Stimulated activated effector memory CD8-positive, alpha-beta T cell treated with anti-CD3 and anti-CD28 coated beads, Interleukin-12 subunit alpha, Interleukin-12 subunit beta, amount 100 ng/mL, for 72 hours (primary cell): ENCODE measurements around the gene PNPLA1.

Experiments used
- ATAC-seq: fragments of 150-1000 bp; cut with Tn5 transposase; 2 replicates; pipeline ENCODE4 v1.10.0; 2021
- DNase-seq, 2 donors: peaks; one replicate each; pipeline ENCODE4 v3.0.0; 2021 to 2022; ENCODE audit warnings: low spot score in 2 of 2
- H3K27ac Mint-ChIP-seq: one replicate; pipeline ENCODE4 v1.8.0; 2022; ENCODE audit warnings: mild to moderate bottlenecking, mixed read lengths
- H3K36me3 Mint-ChIP-seq: one replicate; pipeline ENCODE4 v1.8.0; 2022; ENCODE audit warnings: mild to moderate bottlenecking, mixed read lengths
- H3K4me1 Mint-ChIP-seq: one replicate; pipeline ENCODE4 v1.8.0; 2022; ENCODE audit warnings: mixed read lengths
- H3K4me3 Mint-ChIP-seq: one replicate; pipeline ENCODE4 v1.8.0; 2022; ENCODE audit warnings: mild to moderate bottlenecking, mixed read lengths
- H3K9me3 Mint-ChIP-seq: one replicate; pipeline ENCODE4 v1.8.0; 2022; ENCODE audit warnings: mixed read lengths

PNPLA1 gene

GRCh38 chr6:36269834-36270705 lies at the start of gene PNPLA1:
PNPLA1 (plus strand) TSS chr6:36270060; CDS start chr6:36270460, 400 bp downstream.
- Mint-ChIP-seq H3K27ac (no peak within 1 kb of the TSS), H3K4me3 (no peak within 1 kb of the TSS), H3K36me3 (no peaks in the 10 kb centered on the region), H3K4me1 (no peaks in the 10 kb centered on the region), H3K9me3 (no peaks in the 10 kb centered on the region)
- ATAC-seq (no peak), DNase-seq (no peak)

DNA sequence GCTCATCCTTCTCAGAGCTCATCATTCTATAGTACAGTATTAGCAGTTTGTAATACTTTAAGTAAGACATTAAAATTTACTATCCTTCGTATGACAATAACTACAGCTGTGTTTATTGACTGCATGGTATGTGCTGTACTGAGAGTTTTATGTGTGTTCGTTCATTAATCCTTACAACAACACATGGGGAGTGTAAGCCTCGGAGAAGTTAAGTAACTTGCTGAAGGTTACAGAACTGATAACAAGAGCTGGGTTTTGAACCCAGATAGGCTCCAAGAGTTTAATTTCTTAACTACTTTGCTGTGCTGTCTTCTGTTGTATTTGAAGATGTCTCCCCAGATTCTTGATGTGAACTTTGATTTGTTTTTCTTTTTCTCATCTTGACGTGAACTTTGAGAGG lies 49.6 kb upstream of the PNPLA1 start:
- DNase-seq (no peak), ATAC-seq (no peak)
- no peaks in the 10 kb centered on the region for H3K9me3 Mint-ChIP-seq
- H3K27ac Mint-ChIP-seq = no peak overlapping the region
- peaks cover 5% of the 10 kb centered on the region for H3K4me1 Mint-ChIP-seq
- H3K4me3 Mint-ChIP-seq = no peak overlapping the region
- H3K36me3 Mint-ChIP-seq = peaks cover 69% of the 10 kb centered on the region

DNA sequence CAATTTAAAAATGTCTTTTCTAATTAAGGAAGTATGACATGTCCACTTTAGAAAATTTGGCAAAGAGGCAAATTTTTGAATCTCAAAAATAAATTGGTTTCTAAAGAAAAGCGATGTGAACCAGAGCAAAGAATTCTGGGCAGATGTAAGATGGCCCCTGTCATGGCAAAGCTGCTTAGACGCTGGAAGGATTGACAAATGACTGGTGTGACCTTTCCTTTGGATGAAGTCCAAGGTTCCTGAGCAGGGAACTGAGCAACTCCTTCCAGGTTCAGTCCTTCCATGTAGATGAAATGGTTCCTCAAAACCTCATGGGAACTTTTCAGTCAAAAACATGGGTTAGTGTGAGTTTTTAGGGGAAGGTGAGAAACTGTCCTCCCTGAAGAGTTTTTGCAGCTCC lies 48.2 kb upstream of the PNPLA1 start:
- Mint-ChIP-seq H3K27ac (no peak overlapping the region), H3K9me3 (no peaks in the 10 kb centered on the region), H3K4me1 (peaks cover 5% of the 10 kb centered on the region), H3K36me3 (peaks cover 74% of the 10 kb centered on the region), H3K4me3 (no peak overlapping the region)
- no peak for ATAC-seq
- DNase-seq = no peak

DNA sequence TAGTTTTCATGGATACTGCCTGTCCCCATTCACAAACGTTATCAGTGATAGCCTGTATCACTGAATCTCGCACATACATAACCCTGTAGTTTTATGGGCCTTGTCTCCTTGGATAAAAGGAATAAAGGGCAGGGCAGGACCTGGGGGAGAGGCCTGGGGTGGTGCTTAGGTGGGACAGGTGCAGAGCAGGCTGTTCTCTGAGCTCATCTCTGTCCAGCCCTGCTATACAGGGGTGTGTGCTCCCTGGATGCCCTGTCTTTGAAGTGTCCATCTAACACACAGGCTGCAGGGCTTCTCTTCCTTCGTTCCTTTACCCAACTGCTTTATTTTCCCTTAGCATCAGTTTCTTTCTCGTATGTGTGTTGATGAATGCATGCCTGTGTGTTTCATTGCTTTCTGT lies 46.9 kb upstream of the PNPLA1 start:
- Mint-ChIP-seq H3K36me3 (peaks cover 80% of the 10 kb centered on the region), H3K27ac (no peak overlapping the region), H3K4me3 (no peak overlapping the region), H3K9me3 (no peaks in the 10 kb centered on the region), H3K4me1 (no peaks in the 10 kb centered on the region)
- ATAC-seq (no peak), DNase-seq (no peak)

GRCh38 chr6:36223706-36224105 lies 46.2 kb upstream of the PNPLA1 start:
- H3K27ac Mint-ChIP-seq = no peak overlapping the region
- ATAC-seq = no peak
- DNase-seq = no peak
- H3K4me1 Mint-ChIP-seq = no peaks in the 10 kb centered on the region
- H3K9me3 Mint-ChIP-seq = no peaks in the 10 kb centered on the region
- H3K4me3 Mint-ChIP-seq = no peak overlapping the region
- H3K36me3 Mint-ChIP-seq = peaks cover 72% of the 10 kb centered on the region

DNA sequence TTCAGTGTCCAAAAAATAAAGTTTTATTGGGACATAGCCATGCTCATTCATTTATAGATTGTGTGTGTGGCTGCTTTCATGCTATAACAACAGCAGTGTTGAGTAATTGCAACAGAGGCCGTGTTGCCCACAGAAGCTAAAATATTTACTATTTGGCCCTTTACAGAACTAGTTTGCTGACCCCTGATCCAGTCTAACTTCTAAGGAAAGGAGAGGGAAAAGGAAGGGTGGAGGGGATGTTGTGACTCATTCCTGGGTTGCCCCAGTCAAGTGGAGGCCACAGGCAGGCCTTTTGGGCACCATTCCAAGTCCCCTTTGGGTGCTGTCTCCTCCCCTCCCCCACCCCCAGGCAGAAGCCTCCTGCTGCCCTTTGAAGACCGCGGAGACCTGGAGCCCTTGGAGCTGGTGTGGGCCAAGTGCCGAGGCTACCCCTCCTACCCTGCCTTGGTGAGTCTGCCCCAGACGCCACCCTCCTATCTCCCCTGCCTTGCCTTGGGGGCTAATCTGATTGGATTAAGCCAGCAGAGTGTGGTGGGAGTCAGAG lies 44.9 kb upstream of the PNPLA1 start:
- H3K36me3 Mint-ChIP-seq = peaks cover 71% of the 10 kb centered on the region
- H3K4me1 Mint-ChIP-seq = no peaks in the 10 kb centered on the region
- H3K27ac Mint-ChIP-seq = no peak overlapping the region
- no peak for DNase-seq
- no peak for ATAC-seq
- no peak overlapping the region for H3K4me3 Mint-ChIP-seq
- H3K9me3 Mint-ChIP-seq = no peaks in the 10 kb centered on the region

DNA sequence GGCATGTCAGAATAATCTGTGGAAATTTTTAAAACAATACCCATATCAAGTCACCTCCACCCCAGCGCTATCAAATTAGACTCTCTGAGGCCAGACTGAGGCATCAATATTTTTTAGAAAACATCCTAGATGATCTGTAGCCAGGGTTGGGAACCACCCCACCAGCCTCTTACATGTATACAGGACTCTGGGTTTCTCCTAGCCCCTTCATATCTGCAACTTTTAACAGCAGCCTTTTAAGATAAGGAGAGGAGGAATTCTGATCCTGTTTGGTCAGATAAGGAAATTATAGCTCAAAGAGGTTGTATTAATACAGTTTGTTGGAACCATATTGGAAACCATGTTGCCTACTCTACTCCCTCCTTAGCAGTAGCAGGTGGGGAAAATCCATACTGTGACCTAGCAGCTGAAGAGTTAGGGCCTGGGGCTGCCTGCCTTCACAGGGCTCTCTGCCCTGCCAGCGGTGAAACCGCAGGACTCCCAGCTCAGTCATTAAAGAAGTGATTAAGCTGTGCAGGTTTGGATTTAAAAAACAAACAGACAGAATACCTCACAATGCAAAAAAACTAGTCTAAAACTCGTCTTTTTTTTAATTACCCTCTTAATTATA lies 43.3 kb upstream of the PNPLA1 start:
- no peaks in the 10 kb centered on the region for H3K9me3 Mint-ChIP-seq

DNA sequence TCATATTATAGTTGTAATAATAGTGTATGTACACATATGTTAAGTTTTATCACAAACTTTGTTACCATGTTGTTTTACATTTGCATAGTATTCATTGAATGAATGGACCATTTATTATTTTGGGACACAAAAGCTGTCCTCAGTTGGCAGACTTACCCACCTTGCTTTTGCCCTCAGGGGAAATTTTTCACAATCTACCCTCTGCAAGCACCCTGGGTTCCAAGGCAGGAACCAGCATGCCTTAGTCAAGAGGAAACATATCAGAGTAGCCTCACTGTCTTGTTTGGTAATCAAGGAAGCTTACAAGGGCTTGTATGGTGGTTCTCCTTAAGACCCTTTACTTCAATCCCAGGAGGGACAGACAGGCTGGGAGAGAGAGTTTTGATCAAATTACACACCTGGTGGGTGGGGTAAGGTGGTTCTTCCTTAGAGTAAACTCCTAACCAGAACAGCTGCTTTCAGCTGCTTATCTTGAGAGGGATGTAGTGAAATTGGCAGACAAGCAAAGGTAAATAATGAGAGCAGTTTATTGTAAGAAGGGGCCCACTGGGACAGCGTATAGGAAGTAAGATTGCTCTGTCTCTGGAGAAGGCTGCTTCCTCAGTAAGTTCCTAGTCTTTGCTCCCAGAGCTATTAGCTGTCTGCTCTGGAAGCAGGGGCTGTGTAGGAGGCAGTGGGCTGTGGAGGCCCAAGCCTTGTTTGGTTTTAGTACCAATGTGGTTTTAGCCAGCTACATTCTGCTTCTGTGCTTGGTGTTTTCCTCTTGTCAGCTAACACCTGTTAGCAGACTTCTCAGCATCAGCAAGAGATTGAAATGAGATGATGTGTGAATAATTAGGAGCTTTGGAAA lies 42.3 kb upstream of the PNPLA1 start:
- Mint-ChIP-seq H3K27ac (no peak overlapping the region), H3K36me3 (peaks cover 71% of the 10 kb centered on the region), H3K9me3 (no peaks in the 10 kb centered on the region), H3K4me1 (no peaks in the 10 kb centered on the region), H3K4me3 (no peak overlapping the region)
- ATAC-seq (no peak), DNase-seq (no peak)

More for the DNA sequence above, 43.3 kb upstream of the PNPLA1 start:
- no peak for DNase-seq
- Mint-ChIP-seq H3K4me3 (no peak overlapping the region), H3K27ac (no peak overlapping the region), H3K36me3 (peaks cover 75% of the 10 kb centered on the region), H3K4me1 (no peaks in the 10 kb centered on the region)
- no peak for ATAC-seq

DNA sequence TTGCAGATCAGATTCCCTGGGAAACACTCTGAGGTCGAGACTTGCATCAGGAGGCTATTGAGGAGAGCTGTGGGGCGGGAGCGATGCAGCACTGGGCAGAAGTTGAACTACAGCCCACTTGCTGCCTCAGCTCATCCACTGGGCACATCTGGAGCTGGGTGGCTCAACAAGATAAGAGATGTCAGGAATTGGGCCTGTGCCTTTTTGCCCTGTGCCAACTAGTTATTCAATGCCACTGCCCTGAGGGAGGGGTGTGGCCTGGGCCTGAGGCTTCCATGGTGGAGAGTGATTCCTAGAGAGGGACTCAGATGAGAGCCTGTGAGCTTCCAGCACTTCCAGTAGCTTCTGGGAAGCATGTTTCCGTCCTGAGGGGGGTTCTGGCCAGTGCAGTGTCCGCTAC lies 40.6 kb upstream of the PNPLA1 start:
- H3K36me3 Mint-ChIP-seq = peaks cover 61% of the 10 kb centered on the region
- no peaks in the 10 kb centered on the region for H3K9me3 Mint-ChIP-seq
- peak overlapping the region; percentile 72 for H3K27ac Mint-ChIP-seq

GRCh38 chr6:36230371-36230770 lies 39.5 kb upstream of the PNPLA1 start:
- peak; percentile 11 for ATAC-seq
- H3K36me3 Mint-ChIP-seq = peaks cover 49% of the 10 kb centered on the region
- no peak for DNase-seq
- no peak overlapping the region for H3K27ac Mint-ChIP-seq
- no peak overlapping the region for H3K4me3 Mint-ChIP-seq
- H3K4me1 Mint-ChIP-seq = peaks cover 8% of the 10 kb centered on the region
- H3K9me3 Mint-ChIP-seq = no peaks in the 10 kb centered on the region

More for the DNA sequence above, 40.6 kb upstream of the PNPLA1 start:
- Mint-ChIP-seq H3K4me3 (no peak overlapping the region), H3K4me1 (peaks cover under 1% of the 10 kb centered on the region)
- DNase-seq (no peak), ATAC-seq (no peak)

- no peak for ATAC-seq
- Mint-ChIP-seq H3K4me1 (peaks cover 11% of the 10 kb centered on the region), H3K36me3 (peaks cover 31% of the 10 kb centered on the region), H3K27ac (no peak overlapping the region), H3K9me3 (no peaks in the 10 kb centered on the region), H3K4me3 (no peak overlapping the region)
- DNase-seq = no peak
These were observed 37.7 kb upstream of the PNPLA1 start for GRCh38 chr6:36232172-36232571.

- peaks cover 11% of the 10 kb centered on the region for H3K4me1 Mint-ChIP-seq
- ATAC-seq = peak; percentile 49
- H3K36me3 Mint-ChIP-seq = peaks cover 23% of the 10 kb centered on the region
- H3K9me3 Mint-ChIP-seq = no peaks in the 10 kb centered on the region
- H3K4me3 Mint-ChIP-seq = no peak overlapping the region
- no peak for DNase-seq
- H3K27ac Mint-ChIP-seq = no peak overlapping the region
These were observed 34.6 kb upstream of the PNPLA1 start for GRCh38 chr6:36235309-36235708.

DNA sequence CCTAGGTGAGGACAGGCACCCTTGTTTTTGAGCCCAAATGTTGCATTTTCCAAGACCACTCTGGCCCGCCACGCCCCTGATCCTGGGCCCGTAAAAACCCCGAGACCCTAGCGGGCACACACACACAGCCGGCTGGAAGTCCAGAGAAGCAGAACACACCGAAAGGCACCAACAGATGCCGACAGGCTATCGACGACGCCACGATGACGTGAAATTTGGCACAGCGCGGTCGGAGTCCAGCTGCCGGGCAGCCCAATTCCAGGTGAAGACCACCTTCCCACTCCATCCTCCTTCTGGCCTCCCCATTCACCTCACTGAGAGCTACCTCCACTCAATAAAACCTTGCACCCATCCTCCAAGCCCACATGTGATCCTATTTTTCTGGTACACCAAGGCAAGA lies 34.0 kb upstream of the PNPLA1 start:
- peaks cover 18% of the 10 kb centered on the region for H3K36me3 Mint-ChIP-seq
- peaks cover 11% of the 10 kb centered on the region for H3K4me1 Mint-ChIP-seq
- DNase-seq (no peak), ATAC-seq (no peak)
- H3K9me3 Mint-ChIP-seq = no peaks in the 10 kb centered on the region
- H3K27ac Mint-ChIP-seq = no peak overlapping the region
- no peak overlapping the region for H3K4me3 Mint-ChIP-seq

DNA sequence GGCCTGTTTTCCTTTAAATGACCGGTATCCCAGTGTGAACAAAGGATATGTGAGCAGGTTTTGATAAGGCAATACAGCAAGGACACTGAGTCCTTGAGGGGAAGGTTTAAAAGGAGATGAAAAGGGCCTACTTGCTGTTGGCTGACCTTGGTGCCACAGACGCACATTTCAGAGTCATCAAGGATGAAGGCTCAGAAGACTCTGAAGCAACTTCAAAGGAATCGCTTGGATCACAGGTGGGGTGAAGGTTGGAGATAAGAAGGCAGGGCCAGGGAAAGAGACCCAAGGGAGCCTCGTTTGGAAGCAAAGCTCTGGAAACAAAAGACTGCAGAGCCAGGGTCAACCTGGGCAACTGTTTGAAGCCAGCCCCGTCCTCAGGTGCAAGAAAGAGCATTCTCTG lies 30.1 kb upstream of the PNPLA1 start:
- no peaks in the 10 kb centered on the region for H3K36me3 Mint-ChIP-seq
- no peak for DNase-seq

DNA sequence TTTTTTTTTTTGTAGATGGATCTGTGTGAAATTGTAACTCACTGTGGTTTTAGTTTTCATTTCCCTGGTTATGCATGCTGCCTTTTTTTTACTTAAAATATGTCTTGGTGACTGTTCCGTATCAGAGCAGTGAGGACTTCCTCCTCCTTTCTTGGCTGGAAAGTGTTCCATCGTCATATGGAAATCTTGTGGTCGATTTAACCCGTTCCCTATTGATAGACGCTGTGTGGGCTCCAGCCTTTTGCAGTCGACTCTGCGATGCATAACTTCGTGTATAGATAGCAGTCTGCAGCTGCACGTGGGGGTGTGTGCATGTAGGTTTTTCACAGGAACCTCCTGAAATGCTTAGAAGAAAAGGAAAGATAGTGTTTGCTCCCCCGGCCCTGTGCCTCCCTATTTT lies 28.1 kb upstream of the PNPLA1 start:
- peaks cover 9% of the 10 kb centered on the region for H3K4me1 Mint-ChIP-seq
- ATAC-seq = peak; percentile 32
- H3K36me3 Mint-ChIP-seq = no peaks in the 10 kb centered on the region
- H3K27ac Mint-ChIP-seq = no peak overlapping the region
- DNase-seq = no peak
- H3K4me3 Mint-ChIP-seq = no peak overlapping the region
- no peaks in the 10 kb centered on the region for H3K9me3 Mint-ChIP-seq

More for the DNA sequence above, 30.1 kb upstream of the PNPLA1 start:
- no peaks in the 10 kb centered on the region for H3K9me3 Mint-ChIP-seq
- H3K4me3 Mint-ChIP-seq = no peak overlapping the region
- peaks cover 15% of the 10 kb centered on the region for H3K4me1 Mint-ChIP-seq
- ATAC-seq = no peak
- no peak overlapping the region for H3K27ac Mint-ChIP-seq
